OCI-LY1 (cell line): ENCODE measurements around the gene LRRC36.

Source experiments
- H2AFZ ChIP-seq: fragments of 200-600 bp; sonication (generic), shearing (Covaris generic); 2 replicates; pipeline ENCODE4 v1.6.0; 2014; ENCODE audit warnings: antibody characterized with exemption, mild to moderate bottlenecking, low read length
- H3F3A ChIP-seq: fragments of 200-600 bp; sonication (generic), shearing (Covaris generic); 2 replicates; pipeline ENCODE4 v1.6.0; 2014; ENCODE audit warnings: mild to moderate bottlenecking, antibody characterized with exemption, low read length, moderate library complexity; ENCODE audit not compliant: insufficient read depth
- H3K27ac ChIP-seq: fragments of 200-600 bp; sonication (generic); 2 replicates; pipeline ENCODE4 v1.5.1; 2014; ENCODE audit warnings: low read length, mixed run types, mild to moderate bottlenecking, low read depth; ENCODE audit not compliant: poor library complexity, severe bottlenecking
- H3K27me3 ChIP-seq: fragments of 200-600 bp; sonication (generic); 2 replicates; pipeline ENCODE4 v1.6.0; 2014; ENCODE audit warnings: antibody characterized with exemption, mild to moderate bottlenecking, low read length, moderate library complexity; ENCODE audit not compliant: insufficient read depth
- H3K36me3 ChIP-seq: fragments of 200-600 bp; sonication (generic); 2 replicates; pipeline ENCODE4 v1.6.1; 2014; ENCODE audit warnings: mild to moderate bottlenecking, antibody characterized with exemption, low read length, moderate library complexity, mixed read lengths; ENCODE audit not compliant: insufficient read depth
- H3K4me1 ChIP-seq: fragments of 200-600 bp; sonication (generic); 2 replicates; pipeline ENCODE4 v1.5.1; 2014; ENCODE audit warnings: mild to moderate bottlenecking, low read length, moderate library complexity; ENCODE audit not compliant: insufficient read depth, severe bottlenecking
- H3K4me2 ChIP-seq: fragments of 200-600 bp; sonication (generic), shearing (Covaris generic); 2 replicates; pipeline ENCODE4 v1.6.1; 2014; ENCODE audit warnings: low read length
- H3K4me3 ChIP-seq: fragments of 200-600 bp; sonication (generic); 2 replicates; pipeline ENCODE4 v1.5.1; 2014; ENCODE audit warnings: low read length, low read depth, mild to moderate bottlenecking, mixed read lengths; ENCODE audit not compliant: poor library complexity, severe bottlenecking
- H3K79me2 ChIP-seq: fragments of 200-600 bp; shearing (Covaris generic); 2 replicates; pipeline ENCODE4 v1.6.1; 2016; ENCODE audit warnings: mixed run types, low read length, mixed read lengths; ENCODE audit not compliant: insufficient read depth
- H3K9ac ChIP-seq: fragments of 200-600 bp; sonication (generic), shearing (Covaris generic); 2 replicates; pipeline ENCODE4 v1.6.1; 2014; ENCODE audit warnings: mild to moderate bottlenecking, low read length, mixed read lengths
- H3K9me2 ChIP-seq: fragments of 200-600 bp; sonication (generic), shearing (Covaris generic); 2 replicates; pipeline ENCODE4 v1.6.1; 2014; ENCODE audit warnings: low read depth, mild to moderate bottlenecking, low read length, mixed read lengths
- H3K9me3 ChIP-seq: fragments of 200-600 bp; shearing (Covaris generic); 2 replicates; pipeline ENCODE4 v1.6.1; 2014; ENCODE audit warnings: low read length, mixed read lengths
- H4K20me1 ChIP-seq: fragments of 200-600 bp; sonication (generic), shearing (Covaris generic); 2 replicates; pipeline ENCODE4 v1.6.0; 2016; ENCODE audit warnings: mild to moderate bottlenecking, low read length; ENCODE audit not compliant: insufficient read depth
- EZH2 ChIP-seq: fragments of 200-600 bp; sonication (generic), shearing (Covaris generic); IDR thresholded peaks from 2 replicates; pipeline ENCODE4 v1.8.0; 2017; ENCODE audit warnings: borderline replicate concordance, mixed run types, mild to moderate bottlenecking, antibody characterized with exemption, low read length, moderate library complexity, mixed read lengths
- TF ChIP-seq, protein P1 (sequence below): fragments of 200-600 bp; sonication (generic), shearing (Covaris generic); IDR thresholded peaks from 2 replicates; pipeline ENCODE4 v1.5.1; 2017; ENCODE audit warnings: mild to moderate bottlenecking, antibody characterized with exemption, low read length, moderate library complexity, mixed read lengths

Gene LRRC36

DNA sequence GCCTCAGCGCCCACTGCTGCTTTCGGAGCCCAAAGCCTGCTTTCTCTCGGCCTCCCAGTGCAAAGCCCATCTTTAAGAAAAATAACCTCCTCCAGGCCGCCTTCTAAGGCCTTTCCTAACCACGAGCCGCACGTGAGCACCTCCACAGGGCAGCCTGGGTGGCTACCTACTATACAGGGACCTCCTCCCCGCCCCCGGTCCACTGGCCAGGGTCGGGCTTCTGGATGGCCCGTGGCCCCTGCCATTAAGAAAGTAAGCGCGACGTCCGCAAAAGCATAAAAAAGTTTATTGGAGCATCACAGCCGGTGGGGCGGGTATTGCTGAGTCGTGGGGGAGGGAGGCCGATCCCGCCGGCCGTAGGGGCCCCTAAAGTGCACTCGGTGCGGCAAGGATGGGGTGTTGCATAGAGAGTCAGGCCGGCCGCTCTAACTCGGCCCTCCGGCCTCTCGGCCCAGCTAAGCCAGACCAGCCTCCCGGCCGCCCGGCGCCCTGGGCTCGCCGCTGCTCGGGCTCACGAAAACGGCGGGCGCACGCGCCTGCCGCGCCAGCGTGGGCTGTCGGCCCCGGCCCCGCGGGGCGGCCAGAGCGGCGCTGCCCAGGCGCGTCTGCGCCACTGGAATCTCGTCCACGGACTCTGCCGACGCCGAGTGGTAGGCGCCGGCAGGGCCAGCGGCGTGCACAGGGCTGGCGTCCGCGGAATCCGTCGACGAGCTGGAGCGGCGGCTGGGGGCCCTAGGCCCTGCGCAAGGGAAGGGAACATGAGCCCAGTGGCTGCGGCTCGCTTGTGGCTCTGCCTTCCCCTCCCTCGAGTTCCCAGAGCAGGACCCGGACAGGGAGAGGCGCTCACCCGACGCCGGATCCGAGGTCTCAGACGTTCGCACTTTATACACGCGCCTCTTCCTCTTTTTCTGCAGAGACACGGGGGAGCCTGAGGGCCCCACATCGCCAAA is 67.8 kb downstream of the LRRC36 start:
- no peaks in the 10 kb centered on the region for H3K9me2 ChIP-seq
- no peak overlapping the region for H3K27ac ChIP-seq
- TF ChIP-seq EZH2 = no peak
- TF ChIP-seq, protein P1, sequence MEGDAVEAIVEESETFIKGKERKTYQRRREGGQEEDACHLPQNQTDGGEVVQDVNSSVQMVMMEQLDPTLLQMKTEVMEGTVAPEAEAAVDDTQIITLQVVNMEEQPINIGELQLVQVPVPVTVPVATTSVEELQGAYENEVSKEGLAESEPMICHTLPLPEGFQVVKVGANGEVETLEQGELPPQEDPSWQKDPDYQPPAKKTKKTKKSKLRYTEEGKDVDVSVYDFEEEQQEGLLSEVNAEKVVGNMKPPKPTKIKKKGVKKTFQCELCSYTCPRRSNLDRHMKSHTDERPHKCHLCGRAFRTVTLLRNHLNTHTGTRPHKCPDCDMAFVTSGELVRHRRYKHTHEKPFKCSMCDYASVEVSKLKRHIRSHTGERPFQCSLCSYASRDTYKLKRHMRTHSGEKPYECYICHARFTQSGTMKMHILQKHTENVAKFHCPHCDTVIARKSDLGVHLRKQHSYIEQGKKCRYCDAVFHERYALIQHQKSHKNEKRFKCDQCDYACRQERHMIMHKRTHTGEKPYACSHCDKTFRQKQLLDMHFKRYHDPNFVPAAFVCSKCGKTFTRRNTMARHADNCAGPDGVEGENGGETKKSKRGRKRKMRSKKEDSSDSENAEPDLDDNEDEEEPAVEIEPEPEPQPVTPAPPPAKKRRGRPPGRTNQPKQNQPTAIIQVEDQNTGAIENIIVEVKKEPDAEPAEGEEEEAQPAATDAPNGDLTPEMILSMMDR = no peak
- H3K79me2 ChIP-seq = no peaks in the 10 kb centered on the region
- H3F3A ChIP-seq = no peaks in the 10 kb centered on the region
- no peak overlapping the region for H3K4me2 ChIP-seq
- no peak overlapping the region for H3K9ac ChIP-seq
- no peaks in the 10 kb centered on the region for H3K4me1 ChIP-seq
- H4K20me1 ChIP-seq = no peaks in the 10 kb centered on the region
- no peak overlapping the region for H3K4me3 ChIP-seq
- H3K9me3 ChIP-seq = no peaks in the 10 kb centered on the region
- H3K36me3 ChIP-seq = no peaks in the 10 kb centered on the region
- no peak overlapping the region for H2AFZ ChIP-seq
- no peaks in the 10 kb centered on the region for H3K27me3 ChIP-seq

DNA sequence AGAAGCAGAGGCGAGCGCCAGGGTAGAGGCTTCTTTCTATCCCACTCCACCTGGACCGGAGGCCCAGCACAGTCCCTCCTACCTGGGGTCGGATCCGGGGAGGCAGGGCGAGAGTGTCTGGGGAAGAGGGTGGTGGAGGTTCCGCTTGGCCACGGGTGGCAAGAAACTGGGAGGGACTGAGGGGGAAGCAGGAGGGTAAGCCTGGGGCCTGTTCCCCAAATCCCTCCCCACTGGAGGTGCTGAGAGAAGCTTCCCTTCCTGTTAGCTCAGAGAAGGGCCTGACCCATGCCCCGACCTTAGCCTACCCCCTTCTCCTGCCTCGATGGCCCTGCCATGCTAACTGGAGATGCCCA is 68.5 kb downstream of the LRRC36 start:
- no peak overlapping the region for H3K9ac ChIP-seq
- H3K27me3 ChIP-seq = no peaks in the 10 kb centered on the region
- H3K27ac ChIP-seq = no peak overlapping the region
- H3K4me3 ChIP-seq = no peak overlapping the region
- no peaks in the 10 kb centered on the region for H4K20me1 ChIP-seq
- H3K9me2 ChIP-seq = no peaks in the 10 kb centered on the region
- H3F3A ChIP-seq = no peaks in the 10 kb centered on the region
- no peaks in the 10 kb centered on the region for H3K4me1 ChIP-seq
- H2AFZ ChIP-seq = no peak overlapping the region
- TF ChIP-seq EZH2 = no peak
- TF ChIP-seq, protein P1 = no peak
- no peaks in the 10 kb centered on the region for H3K36me3 ChIP-seq
- no peaks in the 10 kb centered on the region for H3K9me3 ChIP-seq
- H3K79me2 ChIP-seq = no peaks in the 10 kb centered on the region
- no peak overlapping the region for H3K4me2 ChIP-seq

DNA sequence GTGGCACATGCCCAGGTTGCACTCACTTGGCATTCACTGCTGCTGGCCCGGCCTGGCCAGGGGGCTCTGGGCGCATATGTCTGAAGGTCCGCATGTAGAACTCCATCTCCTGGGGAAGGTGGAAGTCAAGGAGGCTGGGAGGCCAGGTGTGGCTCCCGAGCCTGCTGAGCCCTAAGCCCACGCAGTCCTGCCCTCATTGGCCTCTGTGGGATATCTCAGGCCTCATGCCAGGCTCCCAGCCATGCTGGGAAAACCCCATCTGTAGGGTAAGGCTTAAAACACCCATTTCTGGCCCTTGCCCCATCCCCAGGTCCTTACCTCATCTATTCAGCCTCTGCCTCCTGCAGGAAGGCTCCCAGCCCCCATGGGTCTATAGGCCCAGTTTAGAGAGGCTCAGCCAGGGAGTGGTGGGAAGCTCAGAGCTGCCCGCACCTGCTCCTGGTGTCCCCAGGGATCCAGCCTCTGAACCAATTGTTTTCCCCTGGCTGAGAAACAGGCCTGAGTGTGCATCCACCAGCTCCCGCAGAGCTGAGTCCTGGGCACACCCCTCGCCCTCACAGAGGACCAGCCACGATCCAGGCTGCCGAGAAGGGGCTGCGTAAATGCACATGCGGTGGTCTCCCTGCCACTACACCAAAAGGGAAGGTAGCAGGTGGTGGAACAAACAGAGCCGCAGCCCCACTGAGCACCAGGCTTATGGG is 69.0 kb downstream of the LRRC36 start:
- no peaks in the 10 kb centered on the region for H4K20me1 ChIP-seq
- no peak overlapping the region for H3K4me3 ChIP-seq
- H3K4me1 ChIP-seq = no peaks in the 10 kb centered on the region
- no peaks in the 10 kb centered on the region for H3K79me2 ChIP-seq
- H3K36me3 ChIP-seq = no peaks in the 10 kb centered on the region
- no peaks in the 10 kb centered on the region for H3K9me3 ChIP-seq
- TF ChIP-seq, protein P1 = no peak
- no peak for TF ChIP-seq EZH2
- H3K9ac ChIP-seq = no peak overlapping the region
- no peak overlapping the region for H3K27ac ChIP-seq
- H2AFZ ChIP-seq = no peak overlapping the region
- no peaks in the 10 kb centered on the region for H3K27me3 ChIP-seq
- no peaks in the 10 kb centered on the region for H3K9me2 ChIP-seq
- H3K4me2 ChIP-seq = no peak overlapping the region
- no peaks in the 10 kb centered on the region for H3F3A ChIP-seq
